ENCODE data around the gene SYNPR.

Gene SYNPR

GRCh38 chr3:63555767-63556166 is 277.7 kb downstream of the SYNPR start:
- TF ChIP-seq CTCF (IDR thresholded peaks at IDR 0.05; ENCODE audit: low read depth, low read length) (no peak), EZH2phosphoT487 (IDR thresholded peaks at IDR 0.05; ENCODE audit: low read depth) (no peak)
- no peaks in the 10 kb centered on the region for H3K9me3 ChIP-seq (ENCODE audit: insufficient read depth, low read length)
- H3K27me3 ChIP-seq (ENCODE audit: low read depth, low read length): no peaks in the 10 kb centered on the region
- no peaks in the 10 kb centered on the region for H3K79me2 ChIP-seq (ENCODE audit: low read length)
- no peak overlapping the region for H3K9ac ChIP-seq (ENCODE audit: low read length)
- no peak overlapping the region for H3K27ac ChIP-seq (ENCODE audit: low read length)
- no peaks in the 10 kb centered on the region for H3K4me1 ChIP-seq (ENCODE audit: low read length)
- no peak overlapping the region for H3K4me2 ChIP-seq (ENCODE audit: low read length)
- no peaks in the 10 kb centered on the region for H3K36me3 ChIP-seq (replicated peaks; ENCODE audit: low read depth, low read length)
- H3K4me3 ChIP-seq (ENCODE audit: low read length): no peak overlapping the region
- no peak overlapping the region for H2AFZ ChIP-seq (ENCODE audit: low read depth, low read length)
- no peaks in the 10 kb centered on the region for H4K20me1 ChIP-seq (ENCODE audit: insufficient read depth, low read length)

- H3K27me3 ChIP-seq (ENCODE audit: low read depth, low read length): no peaks in the 10 kb centered on the region
- H3K9ac ChIP-seq (ENCODE audit: low read length): no peak overlapping the region
- H3K27ac ChIP-seq (ENCODE audit: low read length): no peak overlapping the region
- H3K36me3 ChIP-seq (replicated peaks; ENCODE audit: low read depth, low read length): no peaks in the 10 kb centered on the region
- H4K20me1 ChIP-seq (ENCODE audit: insufficient read depth, low read length): no peaks in the 10 kb centered on the region
- H3K9me3 ChIP-seq (ENCODE audit: insufficient read depth, low read length): no peaks in the 10 kb centered on the region
- no peak overlapping the region for H3K4me3 ChIP-seq (ENCODE audit: low read length)
- no peaks in the 10 kb centered on the region for H3K79me2 ChIP-seq (ENCODE audit: low read length)
- TF ChIP-seq EZH2phosphoT487 (IDR thresholded peaks at IDR 0.05; ENCODE audit: low read depth) (no peak), CTCF (IDR thresholded peaks at IDR 0.05; ENCODE audit: low read depth, low read length) (no peak)
- H2AFZ ChIP-seq (ENCODE audit: low read depth, low read length): no peak overlapping the region
- no peak overlapping the region for H3K4me2 ChIP-seq (ENCODE audit: low read length)
- no peaks in the 10 kb centered on the region for H3K4me1 ChIP-seq (ENCODE audit: low read length)
Observed at GRCh38 chr3:63556401-63556800, 278.3 kb downstream of the SYNPR start.

GRCh38 chr3:63557912-63558311 is 279.8 kb downstream of the SYNPR start:
- H3K9me3 ChIP-seq (ENCODE audit: insufficient read depth, low read length): no peaks in the 10 kb centered on the region
- TF ChIP-seq EZH2phosphoT487 (IDR thresholded peaks at IDR 0.05; ENCODE audit: low read depth): no peak
- TF ChIP-seq CTCF (IDR thresholded peaks at IDR 0.05; ENCODE audit: low read depth, low read length): no peak

GRCh38 chr3:63559884-63560283 is 281.8 kb downstream of the SYNPR start:
- Histone ChIP-seq H3K9me3 (ENCODE audit: insufficient read depth, low read length) (no peaks in the 10 kb centered on the region), H2AFZ (ENCODE audit: low read depth, low read length) (no peak overlapping the region), H3K4me3 (ENCODE audit: low read length) (no peak overlapping the region), H3K9ac (ENCODE audit: low read length) (no peak overlapping the region), H3K27me3 (ENCODE audit: low read depth, low read length) (no peaks in the 10 kb centered on the region), H3K4me1 (ENCODE audit: low read length) (no peaks in the 10 kb centered on the region), H3K36me3 (replicated peaks; ENCODE audit: low read depth, low read length) (no peaks in the 10 kb centered on the region), H4K20me1 (ENCODE audit: insufficient read depth, low read length) (no peaks in the 10 kb centered on the region), H3K79me2 (ENCODE audit: low read length) (no peaks in the 10 kb centered on the region), H3K4me2 (ENCODE audit: low read length) (no peak overlapping the region), H3K27ac (ENCODE audit: low read length) (no peak overlapping the region)
- TF ChIP-seq EZH2phosphoT487 (IDR thresholded peaks at IDR 0.05; ENCODE audit: low read depth) (no peak), CTCF (IDR thresholded peaks at IDR 0.05; ENCODE audit: low read depth, low read length) (no peak)

More at GRCh38 chr3:63557912-63558311, 279.8 kb downstream of the SYNPR start:
- no peak overlapping the region for H3K27ac ChIP-seq (ENCODE audit: low read length)
- no peaks in the 10 kb centered on the region for H3K27me3 ChIP-seq (ENCODE audit: low read depth, low read length)
- no peak overlapping the region for H3K4me3 ChIP-seq (ENCODE audit: low read length)
- H2AFZ ChIP-seq (ENCODE audit: low read depth, low read length): no peak overlapping the region
- H3K9ac ChIP-seq (ENCODE audit: low read length): no peak overlapping the region
- H3K4me1 ChIP-seq (ENCODE audit: low read length): no peaks in the 10 kb centered on the region
- H4K20me1 ChIP-seq (ENCODE audit: insufficient read depth, low read length): no peaks in the 10 kb centered on the region
- H3K79me2 ChIP-seq (ENCODE audit: low read length): no peaks in the 10 kb centered on the region
- H3K4me2 ChIP-seq (ENCODE audit: low read length): no peak overlapping the region
- H3K36me3 ChIP-seq (replicated peaks; ENCODE audit: low read depth, low read length): no peaks in the 10 kb centered on the region
